Kidney (tissue), 14 donors: Measurements from ENCODE around the gene PPP6R3. TPM values are rescaled to one million over a fixed set of nuclear protein-coding genes. Genes with fewer than 3 reads are reported as not detected.
A peak's percentile ranks its signal among the peaks of the same experiment; 100 is the strongest.

ENCODE experiments used
- DNase-seq, 5 donors: peaks; one replicate each; pipeline ENCODE4 v3.0.0-alpha.2; 2013 to 2020
- FAIRE-seq: peaks from 2 replicates; lab custom pipeline; 2012; peaks lifted over from hg19 to GRCh38; lab: Jason Lieb, UNC
- H3K27ac ChIP-seq, 2 donors: one replicate each; pipeline ENCODE4 v1.7.0; 2013; ENCODE audit warnings: low read depth in 2 of 2, low read length in 2 of 2, inconsistent platforms in 1 of 2
- H3K27me3 ChIP-seq: one replicate; pipeline ENCODE4 v1.7.1; 2013; ENCODE audit warnings: low read length, inconsistent platforms; ENCODE audit not compliant: control insufficient read depth, insufficient read depth
- H3K36me3 ChIP-seq, 3 donors: one replicate each; pipeline versions ENCODE4 v1.7.0 to v1.7.1; 2013; ENCODE audit warnings: low read length in 3 of 3, control low read depth in 1 of 3, inconsistent platforms in 1 of 3; ENCODE audit not compliant: insufficient read depth in 3 of 3, control insufficient read depth in 2 of 3
- H3K4me1 ChIP-seq, 3 donors: one replicate each; pipeline versions ENCODE4 v1.7.0 to v1.7.1; 2013; ENCODE audit warnings: low read length in 3 of 3, inconsistent platforms in 1 of 3, low read depth in 1 of 3; ENCODE audit not compliant: control insufficient read depth in 2 of 3, insufficient read depth in 2 of 3
- H3K4me3 ChIP-seq, 3 donors: one replicate each; pipeline versions ENCODE4 v1.7.0 to v1.8.1; 2013; ENCODE audit warnings: low read length in 3 of 3, control low read depth in 1 of 3, inconsistent platforms in 1 of 3
- H3K9ac ChIP-seq, 3 donors: one replicate each; pipeline versions ENCODE4 v1.7.0 to v1.7.1; 2013; ENCODE audit warnings: low read length in 3 of 3, control low read depth in 1 of 3, inconsistent platforms in 1 of 3
- H3K9me3 ChIP-seq, 3 donors: one replicate each; pipeline versions ENCODE4 v1.7.0 to v1.7.1; 2013; ENCODE audit warnings: low read length in 3 of 3, control low read depth in 1 of 3, inconsistent platforms in 1 of 3; ENCODE audit not compliant: control insufficient read depth in 2 of 3, insufficient read depth in 1 of 3
- CTCF ChIP-seq: IDR thresholded peaks from 3 replicates; pipeline ENCODE4 v1.5.1; 2012; ENCODE audit warnings: mild to moderate bottlenecking, moderate library complexity, borderline replicate concordance; ENCODE audit not compliant: insufficient read depth; ENCODE audit errors: extremely low read depth
- intact Hi-C: fragments of 100-400 bp; cut with DNase I; formaldehyde crosslinking; loops from one replicate; pipeline ENCODE4 v1.11.1; 2022
- polyA plus RNA-seq: library from polyadenylated mRNA; stranded (reverse); fragments of 350-450 nt; fragmentation: Illumina TruSeq; extraction: RNeasy Lipid Tissue Mini Kit (QIAGEN cat#74804); gene quantifications from one replicate; pipeline ENCODE4 v1.2.3, GENCODE V29; 2014; ENCODE audit warnings: low read depth, low replicate concordance; ENCODE audit not compliant: insufficient read depth
- total RNA-seq: library from RNA; stranded (reverse); fragmentation: NEBNext Ultra II Directional; extraction: Animal tissue kit (Norgen Biotek cat#: 25700); gene quantifications from one replicate; pipeline ENCODE4 v1.2.1, GENCODE V29; 2021
- donor health status: control.
- donor health status: control.
- donor health status: control.
- donor health status: control.
- donor health status: control.
- donor health status: DM: yes; HTN: yes; CAD: no.
- donor health status: Normal renal cell carcinoma (clear cell type).

PPP6R3 gene
- total and polyA plus RNA-seq, 2 donors from 2014 or later = 30.3 to 108 TPM

- DNase-seq = no peak
- H3K4me1 ChIP-seq = peaks cover 0 to 10% (median 4%) of the 10 kb centered on the region in 3 donors
- H3K36me3 ChIP-seq = peaks cover 0 to 45% (median 17%) of the 10 kb centered on the region in 3 donors
- intact Hi-C loops = loop anchor here (10.0 kb wide), 1 partner anchor 175 kb away; no protein-coding TSS in a partner anchor
- no peak overlapping the region for H3K9ac ChIP-seq
- no peaks in the 10 kb centered on the region for H3K9me3 ChIP-seq
- peak overlapping the region in 1 of 2 donors; percentile 43 for H3K27ac ChIP-seq
- FAIRE-seq = no peak
- no peaks in the 10 kb centered on the region for H3K27me3 ChIP-seq
- no peak for TF ChIP-seq CTCF
- H3K4me3 ChIP-seq = no peak overlapping the region
Measured at GRCh38 chr11:68439355-68440065, 21.0 kb upstream of the PPP6R3 start.

GRCh38 chr11:68440224-68440623 lies 20.3 kb upstream of the PPP6R3 start:
- peaks cover 0 to 39% (median 14%) of the 10 kb centered on the region in 3 donors for H3K36me3 ChIP-seq
- FAIRE-seq (no peak), DNase-seq (peak in 1 of 5 donors; percentile 49)
- H3K4me3 ChIP-seq = no peak overlapping the region
- intact Hi-C loops = loop anchor here (10.0 kb wide), 1 partner anchor 175 kb away; no protein-coding TSS in a partner anchor
- H3K27me3 ChIP-seq = no peaks in the 10 kb centered on the region
- no peak overlapping the region for H3K9ac ChIP-seq
- TF ChIP-seq CTCF = no peak
- H3K4me1 ChIP-seq = peaks cover 0 to 10% (median 4%) of the 10 kb centered on the region in 3 donors
- no peaks in the 10 kb centered on the region for H3K9me3 ChIP-seq
- H3K27ac ChIP-seq = no peak overlapping the region

- intact Hi-C loops = loop anchor here (10.0 kb wide), 1 partner anchor 177 kb away; no protein-coding TSS in a partner anchor
- peaks cover 0 to 40% (median 13%) of the 10 kb centered on the region in 3 donors for H3K36me3 ChIP-seq
Measured at GRCh38 chr11:68441466-68442230, 18.9 kb upstream of the PPP6R3 start.

More at GRCh38 chr11:68441466-68442230, 18.9 kb upstream of the PPP6R3 start:
- H3K9ac ChIP-seq = no peak overlapping the region
- no peak for TF ChIP-seq CTCF
- H3K9me3 ChIP-seq = no peaks in the 10 kb centered on the region
- H3K4me1 ChIP-seq = peaks cover 0 to 10% (median 4%) of the 10 kb centered on the region in 3 donors
- H3K4me3 ChIP-seq = no peak overlapping the region
- FAIRE-seq (no peak), DNase-seq (peak in 1 of 5 donors; percentile 44)
- no peak overlapping the region for H3K27ac ChIP-seq
- no peaks in the 10 kb centered on the region for H3K27me3 ChIP-seq
